Central memory CD8-positive, alpha-beta T cell (primary cell): Measurements from ENCODE around the gene CEP250.
"Not testable (repeated sequence)": the region's sequence is repeated elsewhere in the genome, so short reads cannot be mapped to it uniquely, and the experiment has no call there.

Source experiments
- ATAC-seq: fragments of 150-1000 bp; cut with Tn5 transposase; replicated peaks from 2 replicates; pipeline ENCODE4 v1.10.0; 2022; ENCODE audit warnings: mild to moderate bottlenecking, moderate FRiP score, moderate number of reproducible peaks; ENCODE audit not compliant: poor library complexity, severe bottlenecking; ENCODE audit errors: extremely low read depth
- DNase-seq, 2 donors: peaks; one replicate each; pipeline ENCODE4 v3.0.0; 2021; ENCODE audit warnings: low spot score in 2 of 2
- H3K27ac Mint-ChIP-seq: one replicate; pipeline ENCODE4 v1.8.0; 2022; ENCODE audit warnings: low read depth, mild to moderate bottlenecking, moderate library complexity, mixed read lengths
- H3K27me3 Mint-ChIP-seq: one replicate; pipeline ENCODE4 v1.8.0; 2022; ENCODE audit warnings: mixed read lengths
- H3K36me3 Mint-ChIP-seq: one replicate; pipeline ENCODE4 v1.8.0; 2022; ENCODE audit warnings: mild to moderate bottlenecking, moderate library complexity, mixed read lengths; ENCODE audit not compliant: insufficient read depth
- H3K4me1 Mint-ChIP-seq: one replicate; pipeline ENCODE4 v1.8.0; 2022; ENCODE audit warnings: mixed read lengths
- H3K4me3 Mint-ChIP-seq: one replicate; pipeline ENCODE4 v1.8.0; 2022; ENCODE audit warnings: mild to moderate bottlenecking, moderate library complexity, mixed read lengths
- H3K9me3 Mint-ChIP-seq: one replicate; pipeline ENCODE4 v1.8.0; 2022; ENCODE audit warnings: mixed read lengths

CEP250 gene

GRCh38 chr20:35552914-35553313 is 97.5 kb downstream of the CEP250 start:
- Mint-ChIP-seq H3K4me3 (no peak overlapping the region), H3K9me3 (no peaks in the 10 kb centered on the region), H3K4me1 (no peaks in the 10 kb centered on the region), H3K27me3 (no peaks in the 10 kb centered on the region), H3K27ac (no peak overlapping the region), H3K36me3 (peaks cover 18% of the 10 kb centered on the region)
- ATAC-seq = no peak
- no peak for DNase-seq

GRCh38 chr20:35555461-35555860 is 100.1 kb downstream of the CEP250 start:
- H3K36me3 Mint-ChIP-seq = peaks cover 13% of the 10 kb centered on the region
- H3K27ac Mint-ChIP-seq, H3K4me1 Mint-ChIP-seq, H3K27me3 Mint-ChIP-seq, ATAC-seq, DNase-seq, H3K4me3 Mint-ChIP-seq, H3K9me3 Mint-ChIP-seq: not testable (repeated sequence)

DNA sequence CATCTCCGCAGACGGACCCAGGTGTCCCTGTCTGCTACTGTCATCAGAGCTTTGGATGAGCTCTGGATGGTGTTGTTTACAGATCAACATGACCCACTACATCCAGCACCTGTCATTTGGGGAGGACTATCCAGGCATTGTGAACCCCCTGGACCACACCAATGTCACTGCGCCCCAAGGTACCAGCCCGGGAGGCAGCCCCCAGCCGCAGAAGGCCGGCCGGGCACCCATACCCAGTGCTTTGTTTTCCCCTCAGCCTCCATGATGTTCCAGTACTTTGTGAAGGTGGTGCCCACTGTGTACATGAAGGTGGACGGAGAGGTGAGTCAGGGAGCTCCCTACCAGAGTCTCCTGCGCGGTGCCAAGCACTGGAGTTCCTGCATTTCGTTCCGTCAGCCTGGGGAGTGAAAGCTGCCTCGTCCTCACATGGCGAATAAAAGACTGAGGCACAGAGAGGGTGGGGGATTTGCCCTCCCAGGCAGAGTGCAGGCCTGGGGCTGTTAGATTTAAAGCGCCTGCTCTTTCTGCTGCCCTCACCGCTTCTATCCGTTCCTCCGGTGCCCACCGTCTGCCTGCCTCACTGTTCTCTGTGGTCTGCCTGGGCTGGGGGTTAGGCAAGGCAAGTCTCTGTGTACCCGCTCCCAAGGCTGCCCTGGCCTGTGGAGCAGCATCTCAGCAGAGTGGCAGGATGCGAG is 100.7 kb downstream of the CEP250 start:
- H3K27ac Mint-ChIP-seq = no peak overlapping the region
- no peaks in the 10 kb centered on the region for H3K9me3 Mint-ChIP-seq
- no peaks in the 10 kb centered on the region for H3K27me3 Mint-ChIP-seq
- DNase-seq = no peak
- ATAC-seq = no peak
- H3K36me3 Mint-ChIP-seq = peaks cover 13% of the 10 kb centered on the region
- no peak overlapping the region for H3K4me3 Mint-ChIP-seq
- H3K4me1 Mint-ChIP-seq = no peaks in the 10 kb centered on the region

DNA sequence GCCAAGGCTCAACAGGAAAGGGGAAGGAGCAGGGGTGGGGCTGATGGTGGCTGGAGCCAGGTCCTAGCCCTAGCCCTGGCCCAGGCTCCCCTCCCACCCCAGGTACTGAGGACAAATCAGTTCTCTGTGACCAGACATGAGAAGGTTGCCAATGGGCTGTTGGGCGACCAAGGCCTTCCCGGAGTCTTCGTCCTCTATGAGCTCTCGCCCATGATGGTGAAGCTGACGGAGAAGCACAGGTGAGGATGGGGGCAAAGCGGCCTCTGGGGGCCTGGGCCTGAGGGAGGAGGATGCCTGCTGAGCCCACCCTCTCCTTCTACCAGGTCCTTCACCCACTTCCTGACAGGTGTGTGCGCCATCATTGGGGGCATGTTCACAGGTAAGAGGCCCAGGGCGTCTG is 101.5 kb downstream of the CEP250 start:
- no peak for DNase-seq
- Mint-ChIP-seq H3K27ac (no peak overlapping the region), H3K9me3 (no peaks in the 10 kb centered on the region), H3K4me1 (no peaks in the 10 kb centered on the region), H3K4me3 (no peak overlapping the region), H3K36me3 (peaks cover 13% of the 10 kb centered on the region), H3K27me3 (peaks cover 5% of the 10 kb centered on the region)
- no peak for ATAC-seq

- H3K27me3 Mint-ChIP-seq = peaks cover 11% of the 10 kb centered on the region
- DNase-seq = no peak
- H3K4me1 Mint-ChIP-seq = no peaks in the 10 kb centered on the region
- no peak overlapping the region for H3K4me3 Mint-ChIP-seq
- no peaks in the 10 kb centered on the region for H3K9me3 Mint-ChIP-seq
- no peak overlapping the region for H3K27ac Mint-ChIP-seq
- H3K36me3 Mint-ChIP-seq = peaks cover 13% of the 10 kb centered on the region
- ATAC-seq = no peak
These were observed 103.1 kb downstream of the CEP250 start for GRCh38 chr20:35558451-35558850.

GRCh38 chr20:35559042-35559693 is 103.8 kb downstream of the CEP250 start:
- no peak overlapping the region for H3K4me3 Mint-ChIP-seq
- ATAC-seq = no peak
- no peak overlapping the region for H3K27ac Mint-ChIP-seq
- H3K36me3 Mint-ChIP-seq = peaks cover 12% of the 10 kb centered on the region
- no peak for DNase-seq
- no peaks in the 10 kb centered on the region for H3K9me3 Mint-ChIP-seq
- peaks cover 11% of the 10 kb centered on the region for H3K27me3 Mint-ChIP-seq
- no peaks in the 10 kb centered on the region for H3K4me1 Mint-ChIP-seq

GRCh38 chr20:35560105-35560511 is 104.7 kb downstream of the CEP250 start:
- no peak overlapping the region for H3K4me3 Mint-ChIP-seq
- H3K9me3 Mint-ChIP-seq = no peaks in the 10 kb centered on the region
- no peak for ATAC-seq
- peaks cover 8% of the 10 kb centered on the region for H3K36me3 Mint-ChIP-seq
- H3K27me3 Mint-ChIP-seq = peaks cover 17% of the 10 kb centered on the region
- no peak for DNase-seq
- H3K27ac Mint-ChIP-seq = no peak overlapping the region
- H3K4me1 Mint-ChIP-seq = no peaks in the 10 kb centered on the region

GRCh38 chr20:35560541-35560940 is 105.1 kb downstream of the CEP250 start:
- ATAC-seq (no peak), DNase-seq (no peak)
- Mint-ChIP-seq H3K9me3 (no peaks in the 10 kb centered on the region), H3K36me3 (peaks cover 8% of the 10 kb centered on the region), H3K27me3 (peaks cover 18% of the 10 kb centered on the region), H3K27ac (no peak overlapping the region), H3K4me1 (no peaks in the 10 kb centered on the region), H3K4me3 (no peak overlapping the region)

DNA sequence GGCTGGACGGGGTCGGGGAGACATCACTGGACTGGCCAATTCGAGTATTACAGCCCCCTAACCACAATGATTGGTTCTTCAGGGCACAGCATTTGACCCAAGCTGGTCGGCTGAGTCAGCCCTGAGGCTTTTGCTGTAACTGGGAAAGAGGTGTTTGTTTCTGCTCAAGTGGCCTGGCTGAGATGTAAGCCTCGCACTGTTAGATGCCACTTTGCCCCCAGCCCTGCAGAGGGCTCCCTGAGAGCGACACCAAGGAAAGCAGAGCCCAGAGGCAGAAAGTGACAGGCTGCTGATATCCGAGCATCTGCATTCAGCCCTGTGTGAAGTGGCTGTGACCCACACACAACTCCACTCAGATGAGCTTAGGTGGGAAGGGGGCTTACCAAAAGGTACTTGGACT is 105.9 kb downstream of the CEP250 start:
- ATAC-seq = no peak

GRCh38 chr20:35561671-35562070 is 106.3 kb downstream of the CEP250 start:
- no peak for ATAC-seq
- no peak overlapping the region for H3K27ac Mint-ChIP-seq

More for the DNA sequence above, 105.9 kb downstream of the CEP250 start:
- no peak for DNase-seq
- peaks cover 18% of the 10 kb centered on the region for H3K27me3 Mint-ChIP-seq
- H3K27ac Mint-ChIP-seq = no peak overlapping the region
- H3K36me3 Mint-ChIP-seq = peaks cover 6% of the 10 kb centered on the region
- no peaks in the 10 kb centered on the region for H3K4me1 Mint-ChIP-seq
- no peaks in the 10 kb centered on the region for H3K9me3 Mint-ChIP-seq
- no peak overlapping the region for H3K4me3 Mint-ChIP-seq

GRCh38 chr20:35562541-35563110 is 107.2 kb downstream of the CEP250 start:
- Mint-ChIP-seq H3K4me1 (no peaks in the 10 kb centered on the region), H3K27ac (no peak overlapping the region), H3K4me3 (no peak overlapping the region), H3K9me3 (no peaks in the 10 kb centered on the region), H3K36me3 (peaks cover 2% of the 10 kb centered on the region), H3K27me3 (peaks cover 26% of the 10 kb centered on the region)
- no peak for ATAC-seq
- DNase-seq = no peak

More at GRCh38 chr20:35561671-35562070, 106.3 kb downstream of the CEP250 start:
- no peak for DNase-seq
- Mint-ChIP-seq H3K27me3 (peaks cover 18% of the 10 kb centered on the region), H3K4me3 (no peak overlapping the region), H3K9me3 (no peaks in the 10 kb centered on the region), H3K36me3 (peaks cover 6% of the 10 kb centered on the region), H3K4me1 (no peaks in the 10 kb centered on the region)

GRCh38 chr20:35563834-35564233 is 108.4 kb downstream of the CEP250 start:
- Mint-ChIP-seq H3K27ac (no peak overlapping the region), H3K9me3 (no peaks in the 10 kb centered on the region), H3K4me1 (no peaks in the 10 kb centered on the region), H3K4me3 (no peak overlapping the region), H3K27me3 (peaks cover 33% of the 10 kb centered on the region), H3K36me3 (peaks cover 1% of the 10 kb centered on the region)
- no peak for DNase-seq
- no peak for ATAC-seq

DNA sequence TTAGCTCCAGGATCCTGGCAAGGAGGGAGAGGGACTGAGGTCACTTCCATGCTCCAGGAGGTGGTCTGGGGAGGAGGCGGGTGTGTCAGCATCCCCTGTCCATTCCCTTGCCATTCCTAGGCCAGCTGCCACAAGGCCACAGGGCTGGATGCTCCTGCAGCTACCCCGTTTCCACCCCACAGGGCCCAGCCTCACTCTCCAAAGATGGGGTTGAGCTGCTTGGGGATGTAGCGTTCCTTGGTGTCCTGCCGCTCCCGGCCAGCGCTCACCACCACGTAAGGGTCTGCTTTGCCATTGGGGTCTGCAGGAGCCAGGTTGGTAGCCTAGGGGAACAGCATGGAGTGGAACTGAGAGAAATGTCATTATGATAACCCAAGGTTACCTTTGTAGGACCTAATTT is 109.5 kb downstream of the CEP250 start:
- no peaks in the 10 kb centered on the region for H3K9me3 Mint-ChIP-seq
- H3K4me1 Mint-ChIP-seq = no peaks in the 10 kb centered on the region
- DNase-seq (no peak), ATAC-seq (no peak)
- H3K27ac Mint-ChIP-seq = no peak overlapping the region
- H3K4me3 Mint-ChIP-seq = no peak overlapping the region
- no peaks in the 10 kb centered on the region for H3K36me3 Mint-ChIP-seq
- peaks cover 36% of the 10 kb centered on the region for H3K27me3 Mint-ChIP-seq
